Caki2 (cell line): ENCODE results near the gene KDM2A. TPM values are rescaled to one million over a fixed set of nuclear protein-coding genes. Genes with fewer than 3 reads are reported as not detected.

Source experiments
- DNase-seq: peaks from one replicate; pipeline ENCODE4 v3.0.0-alpha.2; 2015; ENCODE audit warnings: low read depth
- in situ Hi-C: cut with HindIII; loops from 2 replicates; pipeline ENCODE4 v1.10.0; 2016; ENCODE audit warnings: low sequenced_read_pairs, low pct_unique_long_range_greater_than_20kb, mixed read lengths
- total RNA-seq: library from RNA; depleted of rRNA; stranded (reverse); fragments of >200 nt; shearing (Covaris generic); gene quantifications from 2 replicates; pipeline ENCODE4 v1.2.3, GENCODE V29; 2014; ENCODE audit warnings: low replicate concordance

KDM2A gene
- total RNA-seq, 1 experiment from 2014 or later: 14.8 TPM

- no peak for DNase-seq
- in situ Hi-C loops: no loop called here
Measured at GRCh38 chr11:67286621-67287333, 167.7 kb downstream of the KDM2A start.

DNA sequence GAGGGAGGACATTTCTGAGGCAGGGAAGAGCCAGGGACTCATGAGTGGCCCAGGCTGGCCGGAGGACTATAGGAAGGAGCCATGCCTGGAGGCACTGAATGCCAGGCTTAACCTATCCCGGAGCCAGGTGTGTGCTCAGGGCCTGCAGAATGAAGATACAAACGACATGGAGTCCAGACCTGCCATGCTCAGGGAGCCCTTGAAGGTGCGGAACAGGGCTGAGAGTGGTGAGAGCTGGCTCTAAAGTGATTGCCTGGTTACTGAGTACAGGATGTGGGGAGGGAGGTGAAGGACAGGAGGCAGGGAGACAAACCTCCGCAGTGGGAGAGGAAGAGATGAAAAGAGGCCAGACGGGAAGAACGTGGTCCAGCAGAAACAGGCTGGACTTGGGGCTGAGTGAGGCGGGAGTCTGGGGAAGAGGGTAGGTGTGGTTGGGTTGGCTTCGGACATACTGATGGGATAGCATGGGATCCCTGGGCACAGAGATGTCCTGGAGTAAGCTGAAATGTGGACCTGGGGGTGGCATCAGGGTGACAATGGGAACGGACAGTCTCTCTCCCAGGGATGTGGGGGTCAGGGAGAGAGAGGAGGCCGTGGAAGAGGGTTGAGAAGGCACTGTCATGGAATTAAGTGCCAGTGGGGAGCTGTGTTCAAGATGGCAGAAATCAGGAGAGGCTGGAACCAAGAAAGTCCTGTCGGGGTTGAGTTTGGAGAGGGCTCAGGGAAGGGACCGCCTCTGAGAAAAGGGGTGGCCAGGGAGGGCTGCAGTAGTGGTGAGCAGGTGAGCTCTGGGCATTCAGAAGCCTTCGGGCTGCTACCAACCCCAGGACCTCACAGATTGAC lies 168.5 kb downstream of the KDM2A start:
- DNase-seq: no peak
- in situ Hi-C loops: no loop called here

DNA sequence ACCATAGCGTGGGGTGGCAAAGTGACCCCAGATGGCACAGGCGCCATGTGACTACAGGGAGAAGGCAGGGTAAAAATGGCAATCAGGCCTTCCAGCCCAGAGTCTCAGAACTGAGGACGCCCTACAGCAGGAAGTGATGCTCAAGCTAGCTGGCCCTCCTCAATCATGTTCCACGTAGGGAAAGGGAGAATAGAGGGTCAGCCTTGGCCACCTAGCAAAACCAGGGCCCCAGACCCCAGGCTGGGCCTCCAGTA lies 169.1 kb downstream of the KDM2A start:
- in situ Hi-C loops: no loop called here

DNA sequence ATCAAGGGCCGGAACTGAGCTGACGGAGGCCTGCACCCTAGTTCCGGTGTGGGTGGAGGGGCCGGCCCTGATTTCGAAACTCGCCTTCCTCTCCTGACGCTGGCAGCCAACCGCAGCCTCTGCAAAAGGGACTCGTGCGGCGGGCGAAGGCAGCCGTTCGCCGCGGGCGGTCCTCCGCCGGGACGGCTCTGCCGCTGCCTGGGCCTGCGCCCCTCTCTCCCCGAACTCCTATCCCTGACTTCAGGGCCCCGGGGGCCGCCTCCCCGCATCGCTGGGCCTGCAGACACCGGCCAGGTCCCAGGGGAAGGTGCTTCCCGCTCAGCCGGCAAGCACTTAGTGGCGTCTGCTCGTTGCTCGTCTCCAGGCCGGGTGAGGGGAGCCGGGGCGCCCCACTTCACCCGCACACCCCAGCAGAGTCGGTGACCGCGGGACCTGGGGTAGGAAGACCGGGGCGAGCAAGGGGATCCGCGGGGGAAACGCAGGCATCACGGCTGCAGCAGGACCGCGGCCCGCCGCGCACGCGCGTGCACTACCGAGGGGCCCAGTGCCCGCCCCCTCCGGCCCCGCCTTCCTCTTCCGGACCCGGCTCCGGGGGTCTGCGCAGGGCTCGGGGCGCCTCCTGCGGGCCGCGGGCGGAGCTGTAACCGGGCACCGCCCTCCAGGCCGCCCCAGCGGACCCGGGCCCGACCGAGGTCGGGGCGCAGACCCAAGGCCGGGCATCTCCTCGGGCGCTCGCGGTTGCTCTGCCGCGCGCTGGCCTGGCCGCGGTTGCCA lies 169.6 kb downstream of the KDM2A start:
- in situ Hi-C loops: no loop called here
- peak; percentile 84 for DNase-seq

More for the DNA sequence above, 169.1 kb downstream of the KDM2A start:
- DNase-seq: no peak

DNA sequence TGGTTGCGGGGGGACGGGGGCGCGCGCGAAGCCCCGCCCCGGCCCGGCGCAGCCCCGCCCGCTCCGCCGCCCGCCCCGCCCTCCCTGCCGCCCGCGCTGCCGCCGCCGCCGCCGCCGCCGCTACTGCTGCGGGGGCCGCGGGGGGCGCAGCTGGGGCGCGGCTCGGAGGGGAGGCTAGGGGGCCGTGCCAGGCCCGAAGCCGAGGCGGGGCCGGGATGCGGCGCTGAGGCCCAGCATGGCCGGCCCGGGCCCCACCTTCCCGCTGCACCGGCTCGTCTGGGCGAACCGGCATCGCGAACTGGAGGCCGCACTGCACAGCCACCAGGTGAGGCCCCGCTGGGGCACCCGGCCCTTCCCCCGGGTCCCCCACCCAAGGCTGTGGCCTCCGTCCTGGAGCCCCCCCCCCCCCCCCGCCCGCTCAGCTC lies 170.2 kb downstream of the KDM2A start, which contains the start of gene ANKRD13D:
TSS of gene ANKRD13D (plus strand) at position 78 of the 425 bp plus-strand sequence. CDS start at position 236, 158 bp downstream.
- in situ Hi-C loops: no loop called here
- no peak for DNase-seq

- in situ Hi-C loops: no loop called here
- no peak for DNase-seq
Measured at GRCh38 chr11:67289651-67290479, 170.8 kb downstream of the KDM2A start.

GRCh38 chr11:67290801-67291200 lies 171.7 kb downstream of the KDM2A start:
- no peak for DNase-seq
- in situ Hi-C loops: no loop called here

GRCh38 chr11:67291481-67292381 lies 172.7 kb downstream of the KDM2A start:
- DNase-seq: no peak
- in situ Hi-C loops: no loop called here

DNA sequence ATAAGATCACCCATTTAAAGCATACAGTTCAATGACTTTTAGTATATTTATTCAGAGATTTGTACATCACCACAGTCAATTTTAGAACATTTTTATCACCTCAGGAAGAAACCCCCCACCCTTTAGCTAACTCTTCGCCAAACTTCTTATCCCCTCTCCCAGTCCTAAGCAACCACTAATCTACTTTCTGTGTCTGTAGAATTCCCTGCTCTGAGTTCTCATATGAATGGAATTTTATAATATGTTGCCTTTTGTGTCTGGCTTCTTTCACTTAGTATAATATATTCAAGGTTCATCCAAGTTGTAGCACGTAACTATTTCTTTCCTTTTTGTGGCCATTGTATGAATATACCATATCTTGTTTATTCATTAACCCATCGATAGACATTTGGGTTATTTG lies 173.6 kb downstream of the KDM2A start:
- no peak for DNase-seq
- in situ Hi-C loops: no loop called here

DNA sequence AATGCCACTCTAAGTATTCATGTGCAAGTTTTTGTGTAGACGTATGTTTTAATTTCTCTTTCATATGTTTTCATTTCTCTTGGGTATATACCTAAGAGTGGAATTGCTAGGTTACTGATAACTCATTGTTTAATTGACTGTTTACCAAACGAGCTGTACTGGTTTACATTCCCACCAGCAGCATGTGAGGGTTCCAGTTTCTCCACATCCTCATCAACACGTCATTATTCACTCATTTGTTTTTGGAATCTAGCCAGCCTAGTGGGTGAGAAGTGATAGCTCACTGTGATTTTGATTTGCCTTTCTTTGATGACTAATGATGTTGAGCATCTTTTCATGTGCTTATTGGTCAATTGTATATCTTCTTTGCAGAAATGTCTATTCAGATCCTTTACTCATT lies 174.0 kb downstream of the KDM2A start:
- in situ Hi-C loops: no loop called here
- no peak for DNase-seq

- DNase-seq: no peak
- in situ Hi-C loops: no loop called here
Measured at GRCh38 chr11:67295846-67296245, 176.8 kb downstream of the KDM2A start.

- in situ Hi-C loops: no loop called here
- DNase-seq: no peak
Measured at GRCh38 chr11:67298786-67299185, 179.7 kb downstream of the KDM2A start.

DNA sequence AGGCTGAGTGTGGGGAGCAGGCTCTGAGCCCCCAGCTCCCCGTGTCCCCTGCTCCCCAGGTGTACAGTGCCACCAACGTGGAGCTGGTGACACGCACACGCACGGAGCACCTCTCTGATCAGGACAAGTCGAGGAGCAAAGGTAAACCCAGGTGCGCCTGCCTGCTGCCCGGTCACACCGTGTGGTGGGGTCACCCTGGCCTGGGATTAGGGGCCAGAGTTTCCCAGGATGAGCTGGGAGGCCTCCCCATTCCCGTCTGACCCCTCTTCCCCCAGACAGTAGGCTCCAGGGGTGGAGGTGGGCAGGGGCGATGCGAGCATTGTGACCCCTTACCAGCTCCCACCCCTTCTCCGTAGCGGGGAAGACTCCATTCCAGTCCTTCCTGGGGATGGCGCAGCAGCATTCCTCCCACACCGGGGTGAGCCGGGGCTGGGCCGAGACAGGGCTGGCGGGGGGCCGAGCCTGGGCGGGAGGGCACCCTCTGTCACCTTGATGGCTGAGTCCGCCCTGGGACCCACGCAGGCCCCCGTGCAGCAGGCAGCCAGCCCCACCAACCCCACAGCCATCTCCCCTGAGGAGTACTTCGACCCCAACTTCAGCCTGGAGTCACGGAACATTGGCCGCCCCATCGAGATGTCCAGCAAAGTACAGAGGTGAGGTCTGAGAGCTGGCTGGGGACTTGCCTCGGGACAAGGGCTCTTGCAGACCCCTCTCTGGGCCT lies 180.6 kb downstream of the KDM2A start:
- DNase-seq: no peak
- in situ Hi-C loops: no loop called here

DNA sequence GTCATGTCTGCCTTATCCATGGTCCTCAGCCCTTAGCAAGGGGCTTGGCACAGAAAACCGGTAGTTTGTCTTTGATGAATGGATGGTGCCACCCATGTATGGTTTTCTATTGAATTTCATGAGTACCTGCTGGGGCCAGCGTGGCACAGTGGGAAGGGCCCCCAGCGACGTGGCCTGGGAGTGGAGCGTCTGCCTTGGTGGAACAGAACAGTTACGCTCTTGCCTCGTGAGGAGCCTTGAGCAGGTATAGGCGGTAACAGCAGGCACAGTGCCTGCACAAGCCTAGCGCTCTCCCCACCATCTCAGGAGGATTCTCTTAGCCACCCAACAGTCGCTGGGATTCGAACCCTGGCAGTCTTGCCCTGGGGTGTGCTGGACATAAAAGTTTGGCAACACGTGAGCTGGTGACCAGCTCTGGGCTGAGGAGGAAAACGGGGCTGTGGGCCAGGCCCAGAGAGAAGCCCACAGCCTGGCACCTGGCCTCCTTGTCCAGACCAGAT lies 181.2 kb downstream of the KDM2A start:
- DNase-seq: no peak
- in situ Hi-C loops: no loop called here

- DNase-seq: no peak
Measured at GRCh38 chr11:67300756-67301312, 181.8 kb downstream of the KDM2A start.

GRCh38 chr11:67301313-67301921 lies 182.4 kb downstream of the KDM2A start:
- in situ Hi-C loops: no loop called here
- DNase-seq: no peak

More at GRCh38 chr11:67300756-67301312, 181.8 kb downstream of the KDM2A start:
- in situ Hi-C loops: no loop called here
